HCT116 (cell line): ENCODE data around the gene BMP2K. TPM values are rescaled to one million over a fixed set of nuclear protein-coding genes. Genes with fewer than 3 reads are reported as not detected.

ENCODE experiments used
- ATAC-seq: fragments of 200-7000 bp; cut with Tn5 transposase; 2 replicates; pipeline ENCODE4 v1.9.1; 2020; ENCODE audit warnings: mild to moderate bottlenecking, moderate library complexity
- BruUV-seq: library from RNA; stranded (reverse); fragments of 400-500 nt; replicated peaks from 2 replicates; lab custom pipeline; 2021; lab: Mats Ljungman, UMichigan
- CTCF ChIA-PET: fragments of 300-600 bp; sonication (Branson Sonifier 250); formaldehyde crosslinking; loops from one replicate; lab custom pipeline; 2021; ENCODE audit warnings: antibody characterized with exemption; lab: Charles Lee
- POLR2A ChIA-PET: fragments of 300-600, 350-600 bp; sonication (Branson Sonifier 250); formaldehyde crosslinking; loops from one replicate; lab custom pipeline; 2021; ENCODE audit warnings: antibody characterized with exemption; lab: Charles Lee
- RAD21 ChIA-PET, 2 experiments: fragments of 300-600 bp; sonication (Branson Sonifier 250); formaldehyde crosslinking; loops; one replicate each; lab custom pipeline; 2023; ENCODE audit warnings: low total read pairs in 2 of 2; ENCODE audit not compliant: uncharacterized antibody in 2 of 2, unreplicated experiment in 2 of 2, low non-redundant PET in 1 of 2; lab: Charles Lee
- DNase-seq: peaks from one replicate; pipeline ENCODE4 v3.0.0-alpha.2; 2010; ENCODE audit warnings: low read depth, low spot score
- H2AFZ ChIP-seq: fragments of 200-600 bp; shearing (Covaris generic), sonication (generic); 2 replicates; pipeline ENCODE4 v1.6.1; 2017; ENCODE audit warnings: low read depth, mixed run types, mixed read lengths, antibody characterized with exemption, low read length; ENCODE audit not compliant: poor library complexity, severe bottlenecking
- H3K27ac ChIP-seq: 2 replicates; pipeline ENCODE4 v1.5.1; 2012; ENCODE audit warnings: low read depth, low read length
- H3K27me3 ChIP-seq: fragments of 200-600 bp; sonication (generic); 2 replicates; pipeline ENCODE4 v1.6.1; 2016; ENCODE audit warnings: mixed run types, low read length, mixed read lengths; ENCODE audit not compliant: insufficient read depth
- H3K36me3 ChIP-seq, 2 experiments: fragments of 200-500 bp in 1 of 2; fragments of 200-600 bp in 1 of 2; sonication (Bioruptor generic) in 1 of 2; sonication (generic) in 1 of 2; 2 replicates each; pipeline versions ENCODE4 v1.5.1 to v1.6.1; 2014 to 2016; ENCODE audit warnings: low read length in 2 of 2, inconsistent platforms in 1 of 2, mixed read lengths in 1 of 2, mixed run types in 1 of 2; ENCODE audit not compliant: insufficient read depth in 2 of 2, control insufficient read depth in 1 of 2
- H3K4me1 ChIP-seq, 2 experiments: fragments of 200-600 bp in 1 of 2; sonication (generic) in 1 of 2; 2 replicates each; pipeline versions ENCODE4 v1.5.1 to v1.6.1; 2012 to 2017; ENCODE audit warnings: low read length in 2 of 2, inconsistent platforms in 1 of 2, mild to moderate bottlenecking in 1 of 2, mixed read lengths in 1 of 2, mixed run types in 1 of 2, moderate library complexity in 1 of 2; ENCODE audit not compliant: insufficient read depth in 2 of 2, control insufficient read depth in 1 of 2
- H3K4me2 ChIP-seq: fragments of 200-600 bp; sonication (generic); 2 replicates; pipeline ENCODE4 v1.6.1; 2017; ENCODE audit warnings: mixed run types, low read length, mixed read lengths
- H3K4me3 ChIP-seq, 2 experiments: fragments of 200-600 bp in 1 of 2; sonication (generic) in 1 of 2; replicated peaks in 1 of 2; 2 replicates each; pipeline ENCODE4 v1.5.1; 2011 to 2016; ENCODE audit warnings: low read length in 2 of 2, control low read depth in 1 of 2, low read depth in 1 of 2, mild to moderate bottlenecking in 1 of 2, mixed read lengths in 1 of 2, mixed run types in 1 of 2
- H3K79me2 ChIP-seq: fragments of 200-600 bp; sonication (generic); 2 replicates; pipeline ENCODE4 v1.6.1; 2017; ENCODE audit warnings: mild to moderate bottlenecking, mixed run types, low read length, moderate library complexity, mixed read lengths; ENCODE audit not compliant: insufficient read depth
- H3K9ac ChIP-seq: fragments of 200-600 bp; sonication (generic); 2 replicates; pipeline ENCODE4 v1.6.1; 2016; ENCODE audit warnings: low read length, mixed read lengths
- H3K9me2 ChIP-seq: fragments of 200-600 bp; sonication (generic), shearing (Covaris generic); 2 replicates; pipeline ENCODE4 v1.6.1; 2017; ENCODE audit warnings: mixed run types, mild to moderate bottlenecking, moderate library complexity; ENCODE audit not compliant: insufficient read depth
- H3K9me3 ChIP-seq, 2 experiments: fragments of 200-500 bp in 1 of 2; fragments of 200-600 bp in 1 of 2; sonication (Bioruptor generic) in 1 of 2; sonication (generic) in 1 of 2; 2 replicates each; pipeline ENCODE4 v1.6.1; 2014 to 2017; ENCODE audit warnings: low read length in 2 of 2, mixed read lengths in 2 of 2, inconsistent platforms in 1 of 2, low read depth in 1 of 2, mild to moderate bottlenecking in 1 of 2, mixed run types in 1 of 2, moderate library complexity in 1 of 2; ENCODE audit not compliant: control insufficient read depth in 1 of 2, insufficient read depth in 1 of 2
- H4K20me1 ChIP-seq: fragments of 200-600 bp; sonication (generic), shearing (Covaris generic); 2 replicates; pipeline ENCODE4 v1.6.1; 2017; ENCODE audit warnings: mixed run types, mild to moderate bottlenecking, moderate library complexity; ENCODE audit not compliant: insufficient read depth
- EGR1 ChIP-seq: IDR thresholded peaks from 2 replicates; pipeline ENCODE4 v1.6.1; 2012; ENCODE audit warnings: low read depth
- ELF1 ChIP-seq: IDR thresholded peaks from 2 replicates; pipeline ENCODE4 v1.6.1; 2012; ENCODE audit warnings: low read depth, borderline replicate concordance
- EZH2 ChIP-seq: fragments of 200-600 bp; sonication (generic); IDR thresholded peaks from 2 replicates; pipeline ENCODE4 v1.6.1; 2017; ENCODE audit warnings: antibody characterized with exemption, mixed run types
- EZH2phosphoT487 ChIP-seq: fragments of 200-600 bp; IDR thresholded peaks from 2 replicates; pipeline ENCODE4 v1.6.1; 2018; ENCODE audit warnings: antibody characterized with exemption, borderline replicate concordance
- JUND ChIP-seq: IDR thresholded peaks from 2 replicates; pipeline ENCODE4 v1.6.1; 2012
- RAD21 ChIP-seq: IDR thresholded peaks from 2 replicates; pipeline ENCODE4 v1.6.1; 2012; ENCODE audit warnings: low read depth, mild to moderate bottlenecking
- YY1 ChIP-seq: IDR thresholded peaks from 2 replicates; pipeline ENCODE4 v1.6.1; 2011; ENCODE audit warnings: low read length, low read depth, moderate library complexity, mild to moderate bottlenecking; ENCODE audit not compliant: insufficient replicate concordance; ENCODE audit errors: extremely low read depth
- ZBTB33 ChIP-seq: IDR thresholded peaks from 2 replicates; pipeline ENCODE4 v1.6.1; 2011; ENCODE audit warnings: mild to moderate bottlenecking, low read length, moderate library complexity; ENCODE audit not compliant: insufficient replicate concordance; ENCODE audit errors: extremely low read depth
- ZFX ChIP-seq: fragments of 450-650 bp; IDR thresholded peaks from 2 replicates; pipeline ENCODE4 v1.6.1; 2017
- intact Hi-C: fragments of 100-400 bp; cut with micrococcal nuclease; formaldehyde crosslinking; loops from 2 replicates; pipeline ENCODE4 v1.10.0; 2022
- total RNA-seq: library from RNA; stranded (reverse); gene quantifications from one replicate; pipeline ENCODE4 v1.2.1, GENCODE V29; 2021; ENCODE audit not compliant: unreplicated experiment

The BMP2K gene
- total RNA-seq, 1 experiment from 2014 or later: 27.7 TPM

DNA sequence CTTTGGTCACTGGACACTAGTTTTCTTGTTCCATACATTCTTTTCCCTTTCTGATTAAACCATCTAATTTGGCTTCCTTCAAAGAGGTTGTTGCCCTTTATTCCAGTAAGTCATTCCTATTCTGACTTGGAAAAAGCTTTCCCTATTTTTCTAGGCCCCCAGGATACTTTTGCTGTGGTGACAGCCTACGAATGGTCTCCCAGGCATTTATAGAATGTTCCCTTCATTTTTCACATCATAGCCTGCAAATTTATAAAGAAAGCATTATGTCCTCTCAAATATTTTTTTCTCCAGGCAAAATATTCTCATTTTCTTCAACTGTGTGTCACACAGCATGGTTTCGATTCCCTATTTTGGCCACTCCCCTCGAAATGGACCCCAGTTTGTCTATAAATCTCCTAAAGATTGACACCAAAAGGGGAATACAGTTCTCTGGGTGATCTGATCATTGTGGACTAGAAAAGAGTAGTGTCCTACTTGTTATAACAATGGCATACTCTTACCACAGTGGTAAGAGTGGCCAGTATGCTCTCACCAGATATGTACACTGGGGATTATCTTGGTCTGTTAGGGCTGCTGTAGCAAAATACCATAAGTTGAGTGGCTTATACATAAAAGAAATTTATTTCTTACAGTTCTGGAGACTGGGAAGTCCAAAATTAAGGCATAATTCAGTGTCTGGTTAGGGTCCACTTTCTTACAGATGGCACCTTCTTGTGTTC is 41.5 kb upstream of the BMP2K start:
- no peak overlapping the region for H3K4me3 ChIP-seq
- no peaks in the 10 kb centered on the region for H3K79me2 ChIP-seq
- no TSS peak for BruUV-seq
- ATAC-seq: no peak
- no peak overlapping the region for H3K9ac ChIP-seq
- no peak overlapping the region for H3K27ac ChIP-seq
- no peak overlapping the region for H3K4me2 ChIP-seq
- H2AFZ ChIP-seq: no peak overlapping the region
- ChIA-PET CTCF (no interaction called here), RAD21 (no interaction called here), POLR2A (no interaction called here)
- H3K36me3 ChIP-seq: no peaks in the 10 kb centered on the region
- H3K9me3 ChIP-seq: no peaks in the 10 kb centered on the region
- no peak for TF ChIP-seq ELF1
- TF ChIP-seq EZH2phosphoT487: no peak
- TF ChIP-seq JUND: no peak
- no peak for TF ChIP-seq ZFX
- no peak for TF ChIP-seq ZBTB33
- no peak for TF ChIP-seq EGR1
- TF ChIP-seq YY1: no peak
- no peak for TF ChIP-seq RAD21
- no peak for TF ChIP-seq EZH2
- no peaks in the 10 kb centered on the region for H3K4me1 ChIP-seq
- H4K20me1 ChIP-seq: no peaks in the 10 kb centered on the region
- no peaks in the 10 kb centered on the region for H3K27me3 ChIP-seq
- no peaks in the 10 kb centered on the region for H3K9me2 ChIP-seq
- intact Hi-C loops: no loop called here
- DNase-seq: no peak
